Activated T-helper 17 cell treated with anti-CD3 and anti-CD28 coated beads, Interleukin-2, amount 50 U/mL, for 72 hours (primary cell): Measurements from ENCODE around the gene SORCS2. TPM values are rescaled to one million over a fixed set of nuclear protein-coding genes. Genes with fewer than 3 reads are reported as not detected.

Source experiments
- ATAC-seq: fragments of 150-1000 bp; cut with Tn5 transposase; replicated peaks from 2 replicates; pipeline ENCODE4 v1.10.0; 2021; ENCODE audit warnings: mild to moderate bottlenecking, moderate library complexity
- H3K27ac Mint-ChIP-seq: one replicate; pipeline ENCODE4 v1.8.0; 2022; ENCODE audit warnings: mixed read lengths
- H3K27me3 Mint-ChIP-seq: one replicate; pipeline ENCODE4 v1.8.0; 2022; ENCODE audit warnings: mixed read lengths
- H3K36me3 Mint-ChIP-seq: one replicate; pipeline ENCODE4 v1.8.0; 2022; ENCODE audit warnings: low read depth, mild to moderate bottlenecking, mixed read lengths
- H3K4me1 Mint-ChIP-seq: one replicate; pipeline ENCODE4 v1.8.0; 2022; ENCODE audit warnings: mixed read lengths
- H3K4me3 Mint-ChIP-seq: one replicate; pipeline ENCODE4 v1.8.0; 2022; ENCODE audit warnings: mild to moderate bottlenecking, mixed read lengths
- H3K9me3 Mint-ChIP-seq: one replicate; pipeline ENCODE4 v1.8.0; 2022; ENCODE audit warnings: mixed read lengths
- total RNA-seq, 2 donors: library from RNA; stranded (reverse); gene quantifications; one replicate each; pipeline ENCODE4 v1.2.3, GENCODE V29; 2022

Gene SORCS2
- total RNA-seq, 2 donors from 2014 or later, result 0.04 to 0.26 TPM

DNA sequence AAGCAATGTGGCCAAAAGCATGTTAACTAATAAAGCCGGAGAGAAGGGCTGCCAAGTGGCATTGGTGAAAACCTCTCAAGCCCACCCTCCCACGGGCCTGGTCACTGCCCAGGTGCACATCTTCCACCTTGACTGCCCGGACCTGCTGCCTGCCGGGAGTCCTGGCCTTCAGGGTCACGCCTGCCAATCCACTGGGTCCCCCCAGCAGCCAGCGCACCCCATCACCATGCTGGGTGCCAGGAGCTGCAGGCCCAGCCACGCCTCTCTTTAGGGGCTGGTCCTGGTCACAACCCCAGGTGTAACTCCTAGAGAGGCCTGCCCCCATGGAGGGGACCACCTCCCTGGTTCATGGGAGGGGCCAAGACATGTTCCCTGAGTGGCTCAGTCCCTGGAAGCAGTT lies 176.0 kb downstream of the SORCS2 start:
- H3K27ac Mint-ChIP-seq, result no peak overlapping the region
- no peak for ATAC-seq
- H3K4me1 Mint-ChIP-seq, result no peaks in the 10 kb centered on the region
- no peak overlapping the region for H3K4me3 Mint-ChIP-seq
- no peaks in the 10 kb centered on the region for H3K36me3 Mint-ChIP-seq
- H3K9me3 Mint-ChIP-seq, result no peaks in the 10 kb centered on the region
- peaks cover 13% of the 10 kb centered on the region for H3K27me3 Mint-ChIP-seq

DNA sequence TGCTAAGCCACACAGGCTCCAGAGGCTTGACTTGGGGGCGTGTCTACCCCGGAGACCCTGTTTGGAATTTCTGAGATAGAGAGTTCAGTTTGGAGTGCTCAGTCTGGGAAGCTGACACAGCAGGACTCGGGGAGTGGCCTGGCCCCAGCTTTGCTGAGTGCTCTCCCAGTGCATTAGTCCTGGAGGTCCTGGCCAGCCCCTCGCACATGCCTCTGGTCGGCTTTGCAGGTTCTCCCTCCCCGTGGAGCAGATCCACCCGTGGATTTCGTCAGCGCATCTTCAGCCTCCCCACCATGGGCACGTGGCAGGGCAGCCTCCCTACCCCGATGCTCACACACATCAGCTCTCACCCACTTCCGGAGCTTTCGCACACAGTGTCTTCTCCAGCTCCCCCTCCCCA lies 177.2 kb downstream of the SORCS2 start:
- peaks cover 13% of the 10 kb centered on the region for H3K27me3 Mint-ChIP-seq
- no peaks in the 10 kb centered on the region for H3K4me1 Mint-ChIP-seq
- H3K27ac Mint-ChIP-seq, result no peak overlapping the region
- no peak for ATAC-seq
- no peaks in the 10 kb centered on the region for H3K9me3 Mint-ChIP-seq
- H3K36me3 Mint-ChIP-seq, result no peaks in the 10 kb centered on the region
- H3K4me3 Mint-ChIP-seq, result no peak overlapping the region

DNA sequence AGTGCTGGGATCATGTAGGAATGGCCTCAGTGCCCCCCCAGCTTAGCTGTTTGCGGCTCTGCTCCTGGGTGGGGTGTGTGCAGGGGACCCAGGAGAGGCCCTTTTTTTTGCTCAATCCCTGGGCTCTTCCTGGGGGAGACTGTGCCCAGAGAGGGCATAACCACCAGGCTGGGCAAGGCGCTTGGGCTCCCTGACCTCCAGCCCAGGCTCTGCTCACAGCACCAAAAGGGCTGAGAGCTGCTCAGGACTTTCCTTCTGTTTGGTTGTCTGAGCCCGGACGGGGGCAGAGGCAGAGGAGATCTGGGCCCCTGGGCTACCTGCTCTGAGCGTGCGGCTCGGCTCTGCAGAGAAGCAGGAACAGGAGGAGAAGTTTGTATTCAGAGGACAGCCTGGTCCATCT lies 177.7 kb downstream of the SORCS2 start:
- peaks cover 13% of the 10 kb centered on the region for H3K27me3 Mint-ChIP-seq
- H3K4me3 Mint-ChIP-seq, result no peak overlapping the region
- H3K4me1 Mint-ChIP-seq, result no peaks in the 10 kb centered on the region
- no peak for ATAC-seq
- no peaks in the 10 kb centered on the region for H3K9me3 Mint-ChIP-seq
- no peaks in the 10 kb centered on the region for H3K36me3 Mint-ChIP-seq
- H3K27ac Mint-ChIP-seq, result no peak overlapping the region

DNA sequence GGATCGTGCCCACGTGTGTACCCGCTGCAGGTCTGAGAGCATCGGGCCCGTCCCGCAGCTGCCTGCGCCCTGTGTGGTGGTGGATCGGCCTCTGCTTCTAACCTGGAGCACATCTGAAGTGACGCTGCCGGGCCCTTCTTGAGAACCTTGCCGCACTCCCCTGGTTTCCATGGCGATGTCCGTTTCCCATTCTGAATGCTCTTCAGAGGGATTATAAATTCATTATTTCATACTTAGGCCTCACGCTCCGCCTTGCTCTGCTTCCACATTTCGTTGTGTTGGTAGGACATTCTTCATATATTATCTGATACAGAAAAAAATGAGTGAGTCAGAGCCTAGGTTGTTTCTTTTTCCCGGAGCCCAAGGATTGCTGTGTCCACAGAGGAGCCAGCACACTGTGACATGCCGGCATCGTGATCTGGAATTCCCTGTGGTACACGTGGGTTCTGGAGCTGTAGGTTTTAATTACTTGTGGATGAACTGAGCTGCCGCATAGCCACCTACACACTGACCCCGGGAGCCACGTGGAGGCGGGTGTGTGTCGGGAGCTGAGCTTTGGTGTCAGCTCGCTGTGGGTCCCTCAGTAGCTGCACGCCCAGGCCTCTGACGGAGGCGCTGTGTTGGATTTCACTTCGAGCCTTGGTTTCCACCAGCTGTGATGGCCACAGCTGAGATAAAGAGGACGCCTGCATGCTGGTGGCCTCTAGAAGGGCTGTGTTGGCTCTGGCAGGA lies 179.0 kb downstream of the SORCS2 start:
- Mint-ChIP-seq H3K4me1 (no peaks in the 10 kb centered on the region), H3K27ac (no peak overlapping the region), H3K27me3 (peaks cover 17% of the 10 kb centered on the region), H3K36me3 (no peaks in the 10 kb centered on the region), H3K9me3 (no peaks in the 10 kb centered on the region), H3K4me3 (no peak overlapping the region)
- ATAC-seq, result no peak

DNA sequence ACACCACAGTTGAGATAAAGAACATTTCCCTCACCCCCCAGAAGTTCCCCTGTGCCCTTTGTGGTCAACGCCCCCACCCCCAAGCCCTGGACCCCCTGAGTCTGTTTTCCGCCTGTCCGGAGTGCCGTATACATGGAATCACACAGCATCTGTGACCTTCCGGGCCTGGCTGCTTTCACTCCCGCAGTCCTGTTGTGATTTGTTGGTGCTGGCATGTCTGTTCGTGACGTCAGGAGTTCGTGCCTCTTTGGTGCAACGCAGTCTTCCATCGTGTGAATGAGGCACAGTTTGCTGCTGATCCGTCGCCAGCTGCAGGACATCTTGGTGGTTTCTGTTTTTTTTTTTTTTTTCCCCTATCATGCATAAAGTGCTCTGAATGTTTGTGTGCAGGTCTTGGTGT lies 180.3 kb downstream of the SORCS2 start:
- Mint-ChIP-seq H3K4me3 (no peak overlapping the region), H3K27me3 (peaks cover 23% of the 10 kb centered on the region), H3K27ac (no peak overlapping the region), H3K4me1 (no peaks in the 10 kb centered on the region), H3K36me3 (no peaks in the 10 kb centered on the region), H3K9me3 (no peaks in the 10 kb centered on the region)
- no peak for ATAC-seq

DNA sequence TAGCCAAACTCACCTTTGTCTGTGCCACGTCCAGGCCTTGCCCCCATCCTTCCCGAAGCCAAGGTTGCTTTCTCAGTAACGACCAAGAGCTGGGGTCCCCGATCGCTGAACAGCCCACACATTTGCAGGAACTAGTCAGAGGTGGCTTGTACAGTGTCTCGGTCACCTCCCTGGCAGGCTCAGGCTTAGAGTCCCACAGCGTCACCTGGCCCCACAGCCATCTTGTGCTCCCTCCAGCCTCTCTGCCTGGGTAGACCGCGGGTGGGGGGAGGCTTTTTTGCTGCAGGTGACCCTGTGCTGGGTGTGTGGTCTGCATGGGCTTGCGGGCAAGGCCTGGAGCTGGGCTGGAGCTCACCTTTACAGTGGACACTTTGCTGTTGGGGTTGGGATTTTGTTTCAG lies 182.2 kb downstream of the SORCS2 start:
- peaks cover 33% of the 10 kb centered on the region for H3K27me3 Mint-ChIP-seq
- H3K4me3 Mint-ChIP-seq, result no peak overlapping the region
- H3K36me3 Mint-ChIP-seq, result no peaks in the 10 kb centered on the region
- ATAC-seq, result no peak
- H3K4me1 Mint-ChIP-seq, result no peaks in the 10 kb centered on the region
- no peak overlapping the region for H3K27ac Mint-ChIP-seq
- no peaks in the 10 kb centered on the region for H3K9me3 Mint-ChIP-seq

DNA sequence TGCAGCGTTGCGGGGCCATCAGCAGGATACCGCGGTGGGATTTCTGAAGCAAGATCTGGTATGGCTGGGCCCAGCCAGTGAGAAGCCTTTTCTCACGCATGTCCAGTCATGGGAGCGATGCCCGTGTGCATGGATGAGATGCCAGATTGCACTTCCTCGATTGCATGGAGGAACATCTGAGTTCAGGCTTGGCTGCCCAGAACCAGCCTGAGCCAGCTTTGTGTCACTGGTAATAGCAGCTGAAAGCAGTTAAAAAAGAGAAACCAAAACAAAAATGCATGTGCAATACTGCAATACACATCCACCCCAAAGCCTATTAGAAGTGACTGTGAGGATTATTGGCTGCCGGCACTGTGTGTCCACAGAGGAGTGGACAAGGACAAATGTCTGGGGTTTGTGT lies 183.1 kb downstream of the SORCS2 start:
- Mint-ChIP-seq H3K4me3 (no peak overlapping the region), H3K4me1 (no peaks in the 10 kb centered on the region), H3K9me3 (no peaks in the 10 kb centered on the region), H3K27me3 (peaks cover 36% of the 10 kb centered on the region), H3K36me3 (no peaks in the 10 kb centered on the region), H3K27ac (no peak overlapping the region)
- ATAC-seq, result no peak

DNA sequence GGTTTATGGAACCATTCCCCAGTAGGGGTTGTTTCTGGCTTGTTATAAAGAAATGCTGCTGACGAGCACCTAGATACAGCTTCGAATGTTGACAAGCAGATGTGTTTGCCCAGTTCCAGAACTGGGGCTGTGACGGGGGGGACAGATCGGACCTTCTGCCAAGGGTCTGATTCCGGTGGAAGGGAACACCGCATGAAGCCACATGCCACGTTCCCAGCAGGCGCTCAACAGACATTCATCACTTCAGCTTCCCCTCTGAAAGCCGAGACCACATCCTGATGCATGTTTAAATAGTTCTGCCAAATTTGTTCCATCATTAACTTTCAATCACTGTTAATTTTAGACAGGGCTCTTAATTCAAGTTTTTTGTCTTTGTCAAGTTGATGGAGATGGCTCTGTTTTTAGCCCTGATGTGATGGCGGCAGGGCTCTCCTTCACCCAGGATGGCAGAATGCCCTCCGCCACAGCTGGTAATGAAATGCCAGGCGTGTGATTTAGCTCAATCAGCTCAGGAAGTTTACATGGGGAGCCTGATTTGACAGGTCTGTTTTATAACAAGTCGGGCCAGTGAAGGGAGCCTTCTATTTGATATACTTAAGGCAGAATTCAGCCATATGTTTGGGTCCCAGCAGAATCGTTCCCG lies 185.0 kb downstream of the SORCS2 start:
- Mint-ChIP-seq H3K4me1 (no peaks in the 10 kb centered on the region), H3K9me3 (no peaks in the 10 kb centered on the region), H3K27ac (no peak overlapping the region), H3K27me3 (peaks cover 45% of the 10 kb centered on the region), H3K36me3 (no peaks in the 10 kb centered on the region), H3K4me3 (no peak overlapping the region)
- ATAC-seq, result no peak

DNA sequence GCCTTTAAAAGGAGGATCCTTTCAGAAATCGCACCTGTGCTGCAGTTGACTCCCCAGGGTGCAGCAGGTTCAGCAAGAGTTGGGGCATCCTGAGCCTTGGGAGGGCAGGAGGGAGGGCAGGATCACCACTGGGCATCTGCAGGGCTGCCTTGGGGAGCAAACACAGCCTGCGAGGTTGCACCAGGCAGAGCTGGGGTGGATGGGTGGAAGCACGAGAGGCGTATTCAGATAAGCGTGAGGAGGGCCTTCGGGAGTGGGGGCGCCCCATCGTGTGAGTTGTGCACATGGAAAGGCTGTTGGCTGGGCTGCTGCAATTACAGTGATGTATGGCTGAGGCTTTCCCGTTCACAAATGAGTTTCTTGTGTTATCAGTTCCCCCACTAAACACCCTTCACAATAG lies 186.8 kb downstream of the SORCS2 start:
- Mint-ChIP-seq H3K4me1 (no peaks in the 10 kb centered on the region), H3K27ac (no peak overlapping the region), H3K9me3 (no peaks in the 10 kb centered on the region), H3K27me3 (peaks cover 39% of the 10 kb centered on the region), H3K4me3 (no peak overlapping the region), H3K36me3 (no peaks in the 10 kb centered on the region)
- ATAC-seq, result no peak

DNA sequence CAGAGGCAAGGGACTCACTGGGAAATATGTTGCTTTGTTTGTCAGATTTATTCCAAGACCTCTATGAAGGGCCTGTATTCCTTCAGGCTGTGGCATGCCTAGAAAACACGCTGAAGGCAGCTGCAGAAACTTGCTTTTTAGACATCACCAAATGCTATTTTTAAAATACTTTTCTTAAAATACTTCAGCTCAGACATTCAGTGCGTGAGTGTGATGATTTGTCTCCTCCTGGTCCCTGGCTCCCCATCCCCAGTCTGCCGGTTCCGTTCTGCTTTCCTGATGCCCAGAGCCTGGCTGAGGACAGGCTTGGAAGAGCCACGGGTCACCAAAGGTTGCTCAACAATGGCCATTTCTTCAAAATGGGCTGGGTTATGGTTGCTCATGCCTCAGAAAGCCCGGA lies 187.4 kb downstream of the SORCS2 start:
- no peak overlapping the region for H3K27ac Mint-ChIP-seq
- H3K4me1 Mint-ChIP-seq, result no peaks in the 10 kb centered on the region
- H3K27me3 Mint-ChIP-seq, result peaks cover 39% of the 10 kb centered on the region
- H3K9me3 Mint-ChIP-seq, result no peaks in the 10 kb centered on the region
- H3K4me3 Mint-ChIP-seq, result no peak overlapping the region
- H3K36me3 Mint-ChIP-seq, result no peaks in the 10 kb centered on the region
- no peak for ATAC-seq

DNA sequence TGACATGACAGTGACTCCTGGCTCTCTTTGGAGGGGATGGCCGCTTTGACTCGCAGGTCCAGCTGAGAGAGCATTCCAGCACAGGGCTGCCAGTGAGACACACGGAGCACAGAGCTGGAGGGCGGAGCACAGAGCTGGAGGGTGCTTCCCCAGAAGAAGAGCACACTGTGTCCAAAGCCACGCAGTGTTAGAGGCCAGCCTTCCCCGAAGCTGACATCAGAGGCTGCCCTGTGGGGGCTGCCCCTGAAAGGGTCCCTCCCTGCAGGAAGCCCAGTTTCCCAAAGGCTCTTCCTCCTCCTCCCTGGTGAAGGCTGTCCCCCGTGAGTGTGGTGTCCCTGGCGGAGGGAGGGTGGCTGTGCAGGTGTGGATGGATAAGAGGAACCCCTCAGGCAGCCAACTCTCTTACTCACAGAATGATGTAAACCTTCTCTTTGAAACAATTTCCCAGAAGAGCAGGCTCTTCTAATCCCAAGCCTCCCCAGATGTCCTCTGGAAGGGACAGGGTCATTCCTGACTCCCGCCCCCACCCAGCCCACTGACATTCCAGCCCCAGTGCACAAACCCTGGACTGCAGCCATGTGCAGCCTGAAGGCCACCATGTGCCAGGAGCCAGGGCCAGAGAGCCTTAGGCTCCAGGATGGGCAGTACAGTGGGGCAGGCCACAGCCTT lies 189.0 kb downstream of the SORCS2 start:
- ATAC-seq, result no peak
- Mint-ChIP-seq H3K4me1 (no peaks in the 10 kb centered on the region), H3K9me3 (no peaks in the 10 kb centered on the region)

DNA sequence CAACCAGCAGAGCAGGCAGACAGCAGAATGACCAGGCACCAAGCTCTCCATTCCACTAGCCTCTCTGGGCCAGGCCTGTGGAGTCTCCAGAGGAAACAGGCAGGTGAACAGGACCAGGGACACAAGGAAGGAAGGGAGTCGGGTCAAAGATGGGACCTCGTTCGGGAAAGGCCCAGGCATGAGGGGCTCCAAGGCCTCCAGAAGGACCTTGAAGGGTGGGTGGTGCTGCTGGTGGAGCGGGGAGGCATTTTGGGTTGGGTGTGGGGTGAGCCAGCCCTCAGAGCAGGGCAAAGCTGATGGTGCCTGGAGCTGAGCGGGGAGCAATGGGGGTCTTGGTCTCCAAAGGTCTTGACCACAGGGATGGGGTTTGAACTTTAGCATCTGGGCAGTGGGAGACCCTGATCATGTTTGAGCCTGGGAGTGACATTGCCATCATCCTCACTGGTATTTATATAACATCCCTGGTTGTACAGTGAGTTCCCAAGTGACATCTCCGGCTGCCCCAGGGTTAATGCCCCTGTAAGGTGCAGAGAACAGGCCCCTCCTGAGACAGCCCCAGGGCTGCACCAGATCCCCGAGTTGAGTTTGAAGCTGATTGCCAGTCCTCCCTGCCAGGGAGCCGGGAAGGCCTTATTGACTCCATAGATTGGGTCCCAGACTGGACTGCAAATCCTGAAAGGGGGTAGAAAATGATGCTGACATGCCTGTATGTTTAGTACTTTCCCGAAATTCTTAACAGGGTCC lies 189.7 kb downstream of the SORCS2 start:
- no peak for ATAC-seq
- Mint-ChIP-seq H3K4me1 (no peaks in the 10 kb centered on the region), H3K9me3 (no peaks in the 10 kb centered on the region), H3K27me3 (peaks cover 28% of the 10 kb centered on the region), H3K36me3 (no peaks in the 10 kb centered on the region), H3K4me3 (no peak overlapping the region), H3K27ac (no peak overlapping the region)

More for the DNA sequence above, 189.0 kb downstream of the SORCS2 start:
- H3K4me3 Mint-ChIP-seq, result no peak overlapping the region
- peaks cover 35% of the 10 kb centered on the region for H3K27me3 Mint-ChIP-seq
- H3K27ac Mint-ChIP-seq, result no peak overlapping the region
- H3K36me3 Mint-ChIP-seq, result no peaks in the 10 kb centered on the region

DNA sequence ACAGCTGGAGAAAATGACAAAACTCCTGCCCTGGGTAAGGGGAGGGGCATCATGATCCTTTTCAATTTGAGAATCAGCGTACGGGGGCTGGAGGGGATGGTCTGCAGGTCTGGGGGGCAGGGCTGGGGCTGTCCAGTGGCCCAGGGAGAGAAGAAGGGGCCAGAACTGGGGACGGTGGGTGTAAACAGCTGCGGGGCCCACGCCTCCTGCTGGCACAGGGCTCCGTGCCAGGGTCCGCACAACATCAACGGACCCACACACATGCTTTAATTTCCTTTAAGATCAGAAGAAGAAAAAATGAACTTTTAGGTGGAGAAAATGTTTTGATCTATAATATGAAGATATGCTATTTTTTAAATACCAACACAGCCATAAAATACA lies 190.3 kb downstream of the SORCS2 start:
- Mint-ChIP-seq H3K36me3 (no peaks in the 10 kb centered on the region), H3K27ac (no peak overlapping the region), H3K4me1 (peaks cover 5% of the 10 kb centered on the region), H3K27me3 (peaks cover 25% of the 10 kb centered on the region), H3K9me3 (peaks cover 2% of the 10 kb centered on the region), H3K4me3 (no peak overlapping the region)
- ATAC-seq, result no peak

DNA sequence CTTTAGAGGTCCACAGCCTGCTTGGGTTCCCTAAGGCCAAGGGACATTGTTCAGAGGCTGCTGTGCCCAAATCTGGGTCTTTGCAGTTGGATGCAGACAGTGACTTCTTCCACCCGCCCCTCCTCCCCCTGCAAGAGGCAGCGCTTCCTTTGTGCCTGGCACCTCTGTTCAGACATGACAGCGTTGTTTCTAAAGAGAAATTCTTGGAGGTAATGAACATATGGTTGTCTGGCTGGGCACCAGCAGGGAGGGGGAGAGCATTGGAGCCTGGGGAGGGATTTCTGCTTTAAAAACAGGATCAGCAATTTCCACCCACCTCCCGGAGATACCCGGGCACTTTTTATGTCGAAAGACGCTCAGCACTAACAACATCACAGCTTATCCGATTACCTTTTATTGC lies 190.9 kb downstream of the SORCS2 start:
- Mint-ChIP-seq H3K27ac (no peak overlapping the region), H3K36me3 (no peaks in the 10 kb centered on the region), H3K9me3 (peaks cover 6% of the 10 kb centered on the region), H3K4me1 (peaks cover 8% of the 10 kb centered on the region), H3K4me3 (no peak overlapping the region), H3K27me3 (peaks cover 19% of the 10 kb centered on the region)
- ATAC-seq, result no peak
